ENCODE results near the gene KSR1.
"Not testable (repeated sequence)": the region's sequence is repeated elsewhere in the genome, so short reads cannot be mapped to it uniquely, and the experiment has no call there.

GRCh38 chr17:27637818-27638217 is 181.6 kb downstream of the KSR1 start:
- not testable (repeated sequence) for TF ChIP-seq PATZ1 (CRISPR knock-in tag; IDR thresholded peaks at IDR 0.05; ENCODE audit: borderline replicate concordance); ZC3H10 (CRISPR knock-in tag; IDR thresholded peaks at IDR 0.05); ZFP30 (CRISPR knock-in tag; IDR thresholded peaks at IDR 0.05); TOX (CRISPR knock-in tag; IDR thresholded peaks at IDR 0.05; ENCODE audit: borderline replicate concordance)

Data from SK-N-SH treated with all-trans-retinoic acid at 6 μM for 48 hours (cell line).